ENCODE results near the gene FAM131A. TPM values are rescaled to one million over a fixed set of nuclear protein-coding genes. Genes with fewer than 3 reads are reported as not detected.

The FAM131A gene
- total RNA-seq, 1 donor from 2014 or later = 26.9 TPM

DNA sequence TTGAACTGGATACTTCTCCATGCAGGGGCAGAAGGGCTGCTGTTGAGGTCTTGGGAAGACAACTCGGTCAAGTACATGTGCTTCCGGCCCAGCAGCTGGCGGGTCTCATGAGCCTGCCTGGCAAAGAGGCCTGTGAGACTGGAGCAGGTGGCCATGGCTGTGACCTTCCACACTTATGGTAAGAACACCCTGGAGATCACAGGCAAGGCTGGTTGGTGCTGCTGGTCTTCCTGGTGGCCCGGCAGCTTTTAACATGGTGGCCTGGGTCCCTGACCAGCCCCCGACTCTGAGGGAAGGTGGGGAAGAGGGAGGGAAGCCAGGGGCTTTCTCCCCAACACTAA lies 57.9 kb downstream of the FAM131A start:
- DNase-seq = peak; percentile 79

Small RNA genes lying within 50 kb of the gene (small RNA-seq; reads per million reads assigned to genes)
- 583 reads per million, percentile 98 among the genes with 10 or more reads in this experiment for gene SNORD66 (ENCODE audit: low replicate concordance)

Other genes starting within 250 kb of the FAM131A start
- gene HTR3E, start 240.5 kb upstream of the FAM131A start, total RNA-seq = not detected
- gene EIF2B5, start 202.2 kb upstream of the FAM131A start, total RNA-seq = 54.9 TPM
- 49.7 TPM for gene DVL3, start 182.2 kb upstream of the FAM131A start, total RNA-seq
- gene AP2M1, start 162.7 kb upstream of the FAM131A start, total RNA-seq = 161 TPM
- 77.6 TPM for gene ABCF3, start 151.4 kb upstream of the FAM131A start, total RNA-seq
- not detected for gene VWA5B2, start 108.0 kb upstream of the FAM131A start, total RNA-seq
- 19.6 TPM for gene ALG3, start 88.6 kb upstream of the FAM131A start, total RNA-seq
- 0.62 TPM for gene EEF1AKMT4, start 87.9 kb upstream of the FAM131A start, total RNA-seq
- not detected for gene CAMK2N2, start 76.0 kb upstream of the FAM131A start, total RNA-seq
- gene ECE2, start 61.6 kb upstream of the FAM131A start, total RNA-seq = not detected
- gene PSMD2, start 38.4 kb upstream of the FAM131A start, total RNA-seq = 280 TPM
- 209 TPM for gene EIF4G1, start 23.0 kb upstream of the FAM131A start, total RNA-seq
- gene CLCN2, start 24.0 kb downstream of the FAM131A start, total RNA-seq = 2.8 TPM
- 81.0 TPM for gene POLR2H, start 24.1 kb downstream of the FAM131A start, total RNA-seq
- not detected for gene THPO, start 40.6 kb downstream of the FAM131A start, total RNA-seq
- gene CHRD, start 42.5 kb downstream of the FAM131A start, total RNA-seq = 33.5 TPM
- 33.7 TPM for gene EPHB3, start 224.2 kb downstream of the FAM131A start, total RNA-seq